Measurements from ENCODE around the gene DCAF5. TPM values are rescaled to one million over a fixed set of nuclear protein-coding genes. Genes with fewer than 3 reads are reported as not detected.

Gene DCAF5
- total RNA-seq, 2 donors from 2014 or later, result 43.8 to 49.4 TPM

DNA sequence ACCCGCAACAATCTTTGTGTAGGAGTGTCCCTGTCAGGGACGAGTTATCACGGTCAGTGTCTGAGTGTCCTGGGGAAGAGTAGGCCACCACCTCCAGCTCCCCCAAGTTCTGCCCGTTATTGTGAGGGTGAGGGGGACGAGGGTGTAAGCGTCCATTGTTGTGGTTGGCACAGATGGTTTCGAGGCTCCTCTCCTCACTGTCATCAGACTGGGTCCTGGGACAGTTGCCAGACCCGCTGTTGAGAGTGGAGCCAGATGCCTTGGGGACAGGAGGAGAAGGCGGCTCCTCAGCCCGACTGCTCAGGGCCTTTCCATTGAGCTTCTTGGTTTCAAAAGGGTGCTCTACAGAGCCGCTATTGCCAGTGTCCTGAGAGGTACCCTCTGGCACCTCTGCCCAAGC is 98.9 kb downstream of the DCAF5 start:
- intact Hi-C loops (cut with DNase I), result no loop called here
- DNase-seq (no peak), ATAC-seq (no peak)

DNA sequence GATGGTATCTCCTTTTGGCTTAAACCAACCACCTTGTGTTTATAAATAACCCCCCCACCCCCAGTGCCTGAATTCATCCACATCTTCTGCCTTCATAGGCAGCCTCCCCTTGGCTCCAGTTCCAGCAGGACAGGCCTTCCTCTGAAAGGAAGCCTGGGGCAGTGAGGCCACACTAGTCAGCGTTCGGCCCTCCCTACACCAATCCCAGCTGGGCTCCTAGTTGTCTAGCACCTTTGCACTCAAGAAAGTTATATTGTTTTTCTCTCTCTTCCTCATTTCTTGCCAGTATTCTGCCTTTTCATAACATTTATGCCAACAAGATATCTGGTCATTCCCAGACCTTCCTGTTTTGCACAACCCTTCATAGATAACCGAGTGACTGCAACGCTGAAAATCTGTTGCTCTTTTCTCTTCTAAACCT is 100.7 kb downstream of the DCAF5 start:
- DNase-seq, result peak; percentile 69
- intact Hi-C loops (cut with DNase I), result no loop called here
- peak in 1 of 2 donors; percentile 44 for ATAC-seq

DNA sequence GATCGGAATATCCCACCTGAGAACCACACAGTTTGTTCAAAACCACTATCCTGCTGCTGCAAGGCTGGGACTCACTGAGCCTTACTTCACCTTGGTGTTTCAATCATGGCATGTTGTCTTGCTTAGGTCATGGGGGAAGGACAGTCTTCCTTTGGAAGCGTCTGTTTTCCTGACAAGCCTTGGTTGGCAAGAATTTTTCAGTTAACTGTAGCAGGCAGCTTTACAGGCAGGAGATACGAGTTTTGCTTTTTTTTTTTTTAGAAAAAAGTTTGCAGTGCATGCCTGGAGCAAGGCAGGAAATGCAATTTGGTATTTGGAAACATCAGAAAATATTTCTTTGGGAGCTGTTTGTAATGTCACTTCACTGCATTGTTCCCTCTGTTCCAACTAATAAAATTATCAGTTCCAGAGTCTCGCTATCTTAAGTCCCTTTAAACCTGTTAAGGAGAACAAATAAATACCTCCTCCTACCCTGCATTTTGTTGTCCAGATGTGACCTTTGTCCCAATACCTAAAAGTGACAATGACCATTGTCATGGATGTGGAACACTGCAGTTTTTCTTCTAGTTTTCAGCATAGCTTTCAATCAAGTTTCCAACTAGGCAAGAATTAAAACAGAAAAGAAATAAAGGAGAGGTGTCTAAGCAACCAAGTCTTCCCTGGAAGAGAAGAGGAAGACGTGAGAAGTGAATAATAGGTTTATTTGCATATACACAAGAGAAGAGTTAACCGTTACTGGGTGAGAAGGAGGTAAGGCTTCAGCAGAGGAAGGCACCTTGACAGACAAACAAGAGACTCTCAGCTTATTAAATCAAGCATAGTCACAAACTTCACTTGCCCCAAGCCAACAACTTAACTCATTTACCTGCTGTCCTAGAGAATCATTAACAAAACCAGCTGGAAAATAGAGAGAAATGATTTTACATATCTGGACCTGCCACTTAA is 102.4 kb downstream of the DCAF5 start:
- no peak for DNase-seq
- intact Hi-C loops (cut with DNase I), result no loop called here
- no peak for ATAC-seq

DNA sequence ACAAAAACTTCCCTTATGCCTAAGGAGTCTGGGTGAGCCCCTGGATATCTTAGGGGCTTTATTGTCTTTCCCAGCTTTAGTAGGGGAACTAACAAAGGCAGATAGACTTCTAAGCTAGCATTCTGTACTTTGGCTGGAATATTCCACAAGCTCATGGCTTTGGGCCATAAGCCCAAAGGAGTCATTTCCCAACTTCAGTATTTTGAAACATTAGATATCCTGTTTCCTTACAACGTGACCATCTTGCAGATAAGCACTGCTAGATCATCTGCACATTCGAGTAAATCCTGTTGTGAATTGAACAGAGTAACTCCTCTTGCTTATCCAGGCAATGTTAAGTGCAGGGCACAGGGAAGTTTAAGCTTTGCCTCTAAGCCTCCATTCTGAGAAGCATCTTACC is 103.2 kb downstream of the DCAF5 start:
- DNase-seq (peak; percentile 53), ATAC-seq (peak; percentile 55 to 58)
- intact Hi-C loops (cut with DNase I), result no loop called here

DNA sequence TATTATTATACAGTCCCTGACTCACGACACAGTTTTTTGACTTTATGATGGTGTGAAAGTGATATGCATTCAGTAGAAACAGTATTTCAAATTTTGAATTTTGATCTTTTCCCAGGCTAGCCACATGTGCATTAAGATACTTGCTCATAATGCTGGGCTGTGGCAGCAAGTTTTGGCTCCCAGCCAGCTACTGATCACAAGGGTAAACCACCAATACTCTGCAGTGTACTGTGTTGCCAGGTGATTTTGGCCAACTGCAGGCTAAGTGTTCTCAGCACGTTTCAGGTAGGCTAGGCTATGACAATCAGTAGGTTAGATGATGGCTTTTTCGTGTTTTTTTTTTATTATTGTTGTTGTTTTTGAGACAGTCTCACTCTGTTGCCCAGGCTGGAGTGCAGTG is 104.5 kb downstream of the DCAF5 start:
- intact Hi-C loops (cut with DNase I), result no loop called here
- DNase-seq, result no peak

DNA sequence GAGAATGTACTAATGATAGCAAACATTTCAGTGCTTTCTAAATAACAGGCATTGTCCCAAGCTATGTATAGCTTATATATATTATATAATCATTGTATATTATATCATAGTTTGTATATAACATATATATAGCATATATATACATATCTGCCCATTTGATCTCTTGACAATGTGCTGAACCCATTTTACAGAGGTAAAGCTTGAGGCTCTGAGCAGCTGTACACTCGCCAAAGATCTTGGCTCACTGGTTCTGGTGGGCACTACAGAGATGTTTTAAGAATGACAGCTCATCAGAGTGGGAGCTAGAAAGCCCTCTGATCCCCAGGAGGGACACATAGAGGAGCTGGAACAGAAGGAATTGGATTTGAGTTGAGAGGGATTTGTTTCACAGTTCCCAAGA is 105.7 kb downstream of the DCAF5 start:
- no peak for DNase-seq
- no peak for ATAC-seq
- intact Hi-C loops (cut with DNase I), result no loop called here

More for the DNA sequence above, 104.5 kb downstream of the DCAF5 start:
- no peak for ATAC-seq

DNA sequence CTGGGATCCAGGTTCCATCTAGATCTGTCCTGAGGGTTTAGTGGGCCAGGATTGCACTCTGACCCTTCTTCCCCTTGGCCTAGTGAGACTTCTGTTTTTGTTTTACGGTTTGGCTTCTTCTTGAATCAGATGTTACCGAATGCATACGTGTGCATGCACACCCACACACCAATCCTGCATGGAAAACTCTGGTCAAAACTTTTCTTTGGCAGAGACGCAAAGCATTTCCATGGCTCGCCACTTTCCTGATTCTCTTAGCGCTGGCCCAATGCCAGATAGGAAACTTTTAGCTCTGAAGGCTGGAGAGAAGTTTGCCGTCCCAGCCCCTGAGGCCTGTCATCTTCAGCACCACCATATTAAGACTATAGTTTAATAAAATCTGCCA is 106.5 kb downstream of the DCAF5 start:
- peak; percentile 82 for DNase-seq
- intact Hi-C loops (cut with DNase I), result no loop called here

DNA sequence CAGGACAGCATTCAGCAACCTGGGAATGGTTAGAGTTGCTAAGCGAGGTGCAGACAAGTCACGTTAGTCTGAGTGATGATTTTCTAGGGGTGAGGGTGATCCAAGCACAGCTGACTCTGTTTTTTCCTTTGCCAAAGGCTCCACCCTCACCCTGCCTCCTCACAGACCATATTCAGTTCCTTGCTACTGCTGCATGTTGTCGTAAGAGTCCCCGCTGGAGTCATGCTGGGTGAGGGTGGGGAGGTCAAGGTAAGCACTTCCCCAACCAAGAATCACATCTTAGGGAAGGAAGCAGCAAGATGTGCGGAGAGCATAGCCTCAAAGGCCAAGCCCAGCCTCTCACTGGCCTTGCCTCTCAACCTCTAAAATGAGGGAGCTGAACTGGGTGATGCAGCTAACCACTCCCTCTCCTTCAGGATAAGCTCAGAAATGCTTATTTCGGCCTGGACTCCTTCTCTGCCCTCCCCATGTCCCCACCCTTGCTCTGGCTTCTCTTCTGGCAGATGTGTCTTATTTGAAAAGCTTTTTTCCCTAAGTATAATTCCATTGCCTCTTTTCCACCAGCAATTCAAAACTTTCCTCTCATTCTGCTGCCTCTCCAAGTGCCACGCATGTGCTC is 107.0 kb downstream of the DCAF5 start:
- DNase-seq, result peak; percentile 58
- ATAC-seq, result peak in 1 of 2 donors; percentile 25
- intact Hi-C loops (cut with DNase I), result no loop called here

More for the DNA sequence above, 106.5 kb downstream of the DCAF5 start:
- peak; percentile 9 to 48 for ATAC-seq

DNA sequence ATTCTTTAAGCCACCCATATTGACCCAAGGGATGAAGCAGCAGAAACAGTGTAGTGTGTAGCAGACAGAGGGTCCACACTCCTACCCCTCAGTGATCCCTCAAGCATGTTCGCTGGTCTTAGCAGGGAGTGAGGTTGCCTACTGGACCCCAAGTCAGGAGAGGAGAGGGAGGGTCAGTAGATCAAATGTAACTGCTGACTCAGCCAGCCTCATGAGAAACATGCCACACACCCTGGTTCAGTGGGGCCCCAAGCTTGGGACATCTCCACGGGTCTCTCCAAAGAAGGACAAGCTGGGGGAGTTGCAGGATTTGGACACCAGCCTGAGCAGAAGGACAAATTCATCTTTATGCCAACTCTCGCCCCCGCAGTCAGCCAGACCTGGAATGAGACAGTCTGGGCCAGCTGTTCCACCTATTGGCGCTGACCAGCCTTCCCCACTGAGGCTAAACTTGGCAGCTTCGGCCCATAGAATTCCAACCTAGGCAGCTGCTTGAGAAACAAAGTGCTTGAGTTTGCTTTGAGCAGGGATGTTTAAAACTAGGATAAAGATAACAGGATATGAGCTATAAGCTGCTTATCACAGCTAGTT is 107.9 kb downstream of the DCAF5 start:
- intact Hi-C loops (cut with DNase I), result no loop called here
- peak; percentile 63 for DNase-seq
- ATAC-seq, result peak; percentile 32 to 60

DNA sequence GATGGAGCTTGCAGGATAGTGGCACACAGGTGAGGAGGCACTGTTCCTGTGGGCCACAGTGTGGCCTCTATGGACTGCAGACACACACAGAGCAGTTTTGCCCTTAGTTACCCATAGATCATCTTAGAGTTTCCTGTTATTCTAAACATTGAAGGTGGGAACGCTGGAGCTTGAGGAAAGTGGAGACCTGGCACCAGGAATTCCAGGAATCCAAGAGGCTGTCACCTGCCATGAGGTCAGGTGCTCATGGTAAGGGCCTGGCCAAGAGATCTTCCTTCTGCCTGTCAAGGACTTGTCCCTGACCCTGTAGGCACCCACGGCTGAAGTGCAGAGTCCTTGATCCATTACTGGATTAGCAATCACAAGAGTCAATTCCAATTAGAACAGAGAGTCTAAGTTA is 108.6 kb downstream of the DCAF5 start:
- no peak for ATAC-seq
- no peak for DNase-seq
- intact Hi-C loops (cut with DNase I), result no loop called here

DNA sequence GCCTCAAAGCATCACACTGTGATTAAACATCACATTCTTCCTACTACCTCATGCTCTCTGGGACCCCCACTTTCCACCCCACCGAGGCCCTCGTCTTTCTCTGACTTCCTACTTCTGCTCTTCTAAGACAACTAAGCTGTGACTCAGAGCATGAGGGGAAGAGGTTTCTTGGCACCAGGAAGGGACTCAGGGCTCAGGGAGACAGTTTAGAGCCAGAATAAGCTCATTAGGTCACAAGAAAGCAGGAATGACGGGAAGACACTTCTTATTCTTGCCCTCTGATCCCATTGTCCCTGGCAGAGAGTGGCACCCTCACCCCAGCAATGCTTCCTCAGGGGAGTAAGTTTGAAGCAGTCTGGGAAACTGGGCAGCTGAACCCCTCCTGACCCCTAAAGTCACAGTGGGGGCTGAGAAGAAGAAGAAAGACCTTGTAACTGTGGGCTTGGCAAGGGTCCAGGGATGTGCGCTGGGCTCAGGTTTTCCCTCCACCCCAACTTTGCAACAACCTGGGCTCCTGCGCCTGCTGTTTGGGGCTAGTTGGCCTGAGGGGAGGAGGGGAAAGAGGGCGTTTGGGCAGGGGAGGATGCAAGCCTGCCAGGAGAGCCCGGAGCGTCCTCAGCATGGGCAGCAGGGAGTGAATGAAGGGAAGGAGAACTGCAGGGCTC is 109.2 kb downstream of the DCAF5 start:
- intact Hi-C loops (cut with DNase I), result no loop called here
- peak; percentile 42 to 53 for ATAC-seq
- DNase-seq, result peak; percentile 51

DNA sequence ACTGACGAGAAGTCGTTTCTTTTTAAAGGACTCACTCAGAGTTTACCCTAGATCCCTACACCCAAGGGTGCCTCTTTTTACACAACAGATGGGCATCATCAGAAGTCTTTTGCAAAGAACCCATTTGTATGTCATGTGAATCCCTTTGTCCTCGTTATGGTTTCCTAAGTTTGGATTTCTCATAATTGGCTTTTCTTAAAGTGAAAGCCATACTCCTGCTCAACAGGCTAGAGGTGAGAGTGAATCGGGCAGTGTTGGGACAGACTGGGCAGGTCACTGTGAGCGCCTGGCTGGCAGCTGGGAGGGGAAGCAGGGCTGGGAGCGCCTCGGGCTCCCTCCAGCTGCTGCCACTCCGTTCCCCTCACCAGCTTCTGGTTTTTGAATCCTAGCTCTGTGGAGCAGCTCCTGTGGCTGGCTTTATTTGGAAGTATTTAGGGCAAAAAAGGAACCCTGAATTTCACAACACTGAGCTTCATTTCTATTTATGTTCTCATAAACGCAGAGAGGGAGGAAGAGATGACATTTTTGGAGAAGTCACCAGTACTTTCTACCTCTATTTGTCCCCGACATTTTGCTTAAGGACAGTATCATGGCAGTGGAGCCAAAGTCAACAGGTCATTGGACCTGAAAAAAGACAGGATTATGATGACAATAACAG is 110.0 kb downstream of the DCAF5 start:
- peak; percentile 56 for DNase-seq
- intact Hi-C loops (cut with DNase I), result no loop called here
- peak; percentile 35 to 70 for ATAC-seq

DNA sequence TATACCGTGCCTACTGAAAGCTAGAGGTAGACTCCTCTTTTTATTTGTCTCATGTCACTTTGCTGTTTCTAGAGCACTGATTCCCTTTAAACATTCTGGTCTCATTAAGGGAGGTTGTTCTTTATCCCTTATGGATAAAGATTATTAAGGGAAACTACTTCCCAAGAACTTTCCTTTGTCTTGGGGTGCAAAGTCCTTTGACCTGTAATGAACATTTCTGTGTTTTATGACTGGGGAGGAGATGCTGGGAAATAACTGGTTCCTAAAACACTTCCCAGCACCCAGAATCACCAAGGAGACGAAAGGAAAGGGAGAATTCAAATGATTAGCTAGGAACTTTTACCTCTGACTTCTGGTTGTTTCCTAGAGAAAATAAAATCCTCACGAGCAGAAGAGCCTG is 110.6 kb downstream of the DCAF5 start:
- ATAC-seq, result no peak
- DNase-seq, result no peak
- intact Hi-C loops (cut with DNase I), result no loop called here

DNA sequence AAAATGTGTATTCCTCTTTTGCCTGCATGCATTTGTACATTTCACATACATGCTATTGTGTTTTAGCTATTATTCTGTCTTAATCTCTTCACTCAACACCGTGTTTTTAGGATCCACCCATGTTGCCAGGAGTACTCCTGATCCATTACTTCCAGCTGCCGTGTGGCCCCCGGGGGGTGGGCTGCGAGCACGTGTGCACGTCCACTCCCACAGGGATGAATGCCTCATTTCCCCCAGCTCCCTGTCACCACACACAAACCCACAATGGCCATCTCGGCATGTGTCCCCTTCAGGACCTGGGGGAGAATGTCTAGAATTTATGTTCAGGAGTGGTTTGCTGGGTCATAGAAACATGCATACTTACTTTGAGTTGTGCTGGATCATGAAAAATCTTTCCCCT is 111.1 kb downstream of the DCAF5 start:
- no peak for ATAC-seq
- intact Hi-C loops (cut with DNase I), result no loop called here
- DNase-seq, result no peak

DNA sequence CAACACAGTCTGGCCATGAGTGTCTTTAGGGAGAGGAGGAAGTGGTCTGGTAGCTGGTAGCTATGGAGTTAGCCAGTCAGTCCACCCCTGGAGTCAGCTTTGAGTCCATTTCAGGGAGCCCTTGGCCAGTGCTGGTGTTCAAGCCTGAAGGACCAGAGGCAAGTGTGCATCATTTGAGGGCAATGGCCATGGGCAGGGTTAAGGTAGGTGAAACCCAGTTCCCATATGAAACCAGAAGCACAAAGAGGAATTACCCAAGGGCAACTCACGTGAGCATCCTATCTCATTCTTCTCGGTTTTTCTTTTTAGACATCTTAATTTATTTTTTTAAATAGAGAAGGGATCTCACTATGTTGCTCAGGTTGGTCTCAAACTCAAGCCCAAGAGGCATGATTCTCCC is 112.6 kb downstream of the DCAF5 start:
- DNase-seq, result no peak
- intact Hi-C loops (cut with DNase I), result no loop called here
- no peak for ATAC-seq

DNA sequence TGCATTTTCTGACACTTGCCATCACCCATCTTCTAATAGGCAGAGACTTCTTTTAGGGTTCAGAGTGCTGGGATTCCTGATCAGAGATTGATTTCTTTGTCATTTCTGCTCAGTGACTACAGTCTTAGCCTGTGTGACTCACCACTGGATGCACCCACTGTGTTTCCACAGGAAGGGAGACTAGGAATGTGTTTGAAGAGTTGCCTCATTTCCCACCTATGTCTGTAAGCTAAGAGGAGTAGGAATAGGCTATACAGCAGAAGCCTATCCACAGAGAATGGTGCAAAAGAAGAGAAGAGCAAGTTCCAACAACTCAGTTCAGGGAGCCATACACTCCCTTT is 113.7 kb downstream of the DCAF5 start:
- intact Hi-C loops (cut with DNase I), result no loop called here
- ATAC-seq, result no peak

DNA sequence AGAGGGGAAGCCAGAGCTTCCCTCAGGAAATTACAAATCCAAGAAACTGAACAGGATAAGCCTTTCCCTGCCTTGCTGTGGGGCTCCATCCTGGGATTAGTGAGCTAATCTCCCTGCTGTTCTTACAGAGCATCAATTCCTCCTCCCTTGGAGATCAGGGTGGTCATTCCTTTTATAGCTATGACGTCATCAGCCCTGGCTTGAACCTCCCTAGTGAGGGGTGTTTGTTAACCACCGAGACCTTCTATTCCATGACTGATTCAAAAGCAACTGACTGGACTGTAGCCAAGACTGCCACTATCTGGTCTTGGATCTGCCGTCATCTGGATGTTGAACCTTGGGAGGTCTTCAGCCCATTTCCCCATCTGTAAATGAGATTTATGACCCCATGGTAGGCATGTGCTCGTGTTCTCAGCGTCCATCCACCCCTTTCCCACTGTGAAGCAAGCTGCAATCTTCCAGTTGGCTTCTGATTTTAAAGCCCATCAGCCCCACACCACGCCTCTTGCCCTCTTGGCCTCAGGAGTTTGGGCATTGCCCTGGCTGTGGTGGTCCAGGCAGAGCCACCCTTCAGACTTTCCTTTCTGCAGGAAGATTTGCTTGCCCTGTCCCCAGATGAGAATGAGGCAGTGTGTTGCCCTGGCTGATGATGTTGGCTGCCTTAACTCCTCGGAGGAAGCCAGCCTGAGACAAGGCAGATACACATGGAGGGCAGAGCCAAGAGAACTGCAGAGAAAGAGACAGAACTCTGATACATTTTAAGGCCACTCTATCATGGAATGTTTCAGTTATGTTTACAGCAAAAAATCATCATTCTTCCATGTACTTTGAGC is 114.2 kb downstream of the DCAF5 start:
- DNase-seq (peak; percentile 40), ATAC-seq (peak; percentile 28 to 48)
- intact Hi-C loops (cut with DNase I), result no loop called here

More for the DNA sequence above, 113.7 kb downstream of the DCAF5 start:
- DNase-seq, result no peak

DNA sequence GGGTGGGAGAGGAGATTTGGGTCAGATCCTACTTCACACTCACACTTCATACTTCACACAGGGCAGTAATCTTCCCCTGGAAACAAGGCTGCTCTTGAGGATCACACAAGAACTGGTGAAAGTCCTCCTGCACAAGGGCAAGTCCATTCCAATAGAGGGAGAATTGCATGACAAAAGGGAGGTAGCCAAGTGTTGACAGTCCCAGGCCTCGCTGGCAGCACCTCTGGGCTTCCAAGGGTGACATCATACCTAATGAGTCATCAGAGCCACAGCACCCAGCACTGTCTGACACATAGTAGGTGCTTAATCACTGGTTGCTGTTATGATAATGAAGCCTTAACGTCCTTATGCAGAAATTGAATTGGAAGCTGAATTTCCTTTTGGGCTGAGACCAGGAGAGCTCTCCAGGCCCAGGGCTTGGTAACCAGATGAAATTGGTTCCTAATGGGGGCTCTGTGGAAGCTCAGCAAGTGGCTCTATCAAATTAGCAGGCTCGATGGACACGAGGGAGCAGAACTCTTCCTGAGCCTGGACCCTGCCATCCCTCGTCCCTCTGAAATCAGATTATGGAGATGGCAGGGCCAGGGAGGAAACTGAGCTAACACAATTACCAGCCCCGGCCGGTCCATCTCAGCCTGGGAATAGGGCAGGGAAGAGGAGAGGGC is 115.0 kb downstream of the DCAF5 start:
- no peak for DNase-seq

More for the DNA sequence above, 115.0 kb downstream of the DCAF5 start:
- intact Hi-C loops (cut with DNase I), result no loop called here
- peak; percentile 22 to 66 for ATAC-seq
